ENCODE measurements around the gene ITSN2.

ITSN2 gene

GRCh38 chr2:24169023-24169422, 191.3 kb downstream of the ITSN2 start:
- DNase-seq, result no peak

- DNase-seq, result no peak
Measured at GRCh38 chr2:24164416-24164973, 195.8 kb downstream of the ITSN2 start.

GRCh38 chr2:24163601-24164000, 196.7 kb downstream of the ITSN2 start:
- DNase-seq, result no peak

GRCh38 chr2:24163186-24163585, 197.2 kb downstream of the ITSN2 start:
- DNase-seq, result no peak

- DNase-seq, result no peak
Measured at GRCh38 chr2:24162494-24162893, 197.8 kb downstream of the ITSN2 start.

- no peak for DNase-seq
Measured at GRCh38 chr2:24160761-24161160, 199.6 kb downstream of the ITSN2 start.

- no peak for DNase-seq
Measured at GRCh38 chr2:24159708-24160107, 200.6 kb downstream of the ITSN2 start.

GRCh38 chr2:24158131-24158530, 202.2 kb downstream of the ITSN2 start:
- DNase-seq, result no peak

GRCh38 chr2:24153478-24153877, 206.9 kb downstream of the ITSN2 start:
- DNase-seq, result no peak

All from NCI-H1417 (cell line).